ENCODE measurements around the gene ERN1.
"Not testable (repeated sequence)": the region's sequence is repeated elsewhere in the genome, so short reads cannot be mapped to it uniquely, and the experiment has no call there.

The ERN1 gene

DNA sequence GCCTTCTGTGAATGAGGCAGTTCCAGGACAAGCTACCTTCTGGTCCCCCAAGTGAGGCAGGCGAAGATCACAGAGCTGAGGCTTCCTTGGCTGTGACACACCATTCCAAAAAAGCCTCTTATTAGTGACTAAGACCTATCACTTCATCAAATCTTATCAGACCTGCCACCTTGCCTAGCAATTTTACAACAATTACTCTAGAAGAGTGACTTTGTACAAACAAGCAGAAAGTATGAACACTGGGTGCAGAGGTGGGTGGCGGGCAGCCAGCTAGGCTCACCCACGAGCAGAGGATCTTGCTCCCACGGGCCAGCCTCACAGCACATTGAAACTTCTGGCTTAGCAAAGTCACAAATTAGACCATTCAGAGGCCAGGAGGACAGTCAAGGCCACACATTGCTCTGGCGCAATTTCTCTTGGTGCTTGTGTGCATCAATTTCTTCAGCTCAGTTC lies 107.3 kb downstream of the ERN1 start:
- DNase-seq: no peak

DNA sequence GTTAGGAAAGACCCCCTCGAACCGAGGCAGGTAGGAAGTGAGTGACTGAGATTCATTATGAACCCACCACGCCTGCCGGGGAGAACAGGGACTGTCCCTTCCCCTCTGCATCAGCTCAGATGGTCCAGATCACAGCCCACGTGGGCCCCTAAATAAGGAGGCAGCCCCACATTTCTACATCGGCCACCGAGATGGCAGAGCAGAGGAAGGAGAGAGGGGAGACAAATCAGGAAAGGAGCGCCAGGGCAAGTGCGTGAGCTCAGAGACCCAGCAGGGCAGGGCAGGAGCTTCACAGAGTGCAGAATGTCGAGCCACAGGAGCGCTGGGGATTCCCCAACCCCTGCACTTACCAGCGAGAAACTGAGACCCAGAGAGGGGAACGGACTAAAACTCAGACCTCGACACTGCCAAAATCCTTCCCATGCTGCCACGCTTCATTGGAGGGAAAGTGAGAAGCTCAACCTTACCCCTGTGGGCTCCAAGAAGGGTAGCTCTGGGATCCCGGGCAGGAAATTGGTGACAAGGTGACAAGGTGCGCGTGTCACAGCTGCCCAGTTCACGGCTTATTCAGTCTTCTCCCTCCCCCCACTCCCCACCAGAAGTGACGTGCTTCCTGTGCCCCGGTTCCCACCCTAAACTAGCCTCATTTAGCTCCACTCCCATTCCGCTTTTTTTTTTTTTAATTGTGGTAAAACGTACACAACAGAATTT lies 109.7 kb downstream of the ERN1 start, which contains the start of gene ICAM2:
TSS of gene ICAM2 (minus strand) at position 578 of the 711 bp plus-strand sequence. CDS start 13,942 bp downstream, outside the sequence.
- peak; percentile 65 for DNase-seq

DNA sequence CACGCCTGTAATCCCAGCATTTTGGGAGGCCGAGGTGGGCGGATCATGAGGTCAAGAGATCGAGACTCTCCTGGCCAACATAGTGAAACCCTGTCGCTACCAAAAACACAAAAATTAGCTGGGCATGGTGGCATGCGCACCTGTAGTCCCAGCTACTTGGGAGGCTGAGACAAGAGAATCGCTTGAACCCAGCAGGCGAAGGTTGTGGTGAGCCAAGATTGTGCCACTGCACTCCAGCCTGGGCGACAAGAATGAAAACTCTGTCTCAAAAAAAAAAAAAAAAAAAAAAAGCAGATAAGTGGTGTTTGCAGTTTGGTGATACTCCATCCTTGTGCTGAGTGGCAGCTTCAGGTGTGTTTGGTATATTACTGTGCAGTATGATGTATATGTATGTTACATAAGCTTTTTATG lies 110.4 kb downstream of the ERN1 start:
- DNase-seq: not testable (repeated sequence)

DNA sequence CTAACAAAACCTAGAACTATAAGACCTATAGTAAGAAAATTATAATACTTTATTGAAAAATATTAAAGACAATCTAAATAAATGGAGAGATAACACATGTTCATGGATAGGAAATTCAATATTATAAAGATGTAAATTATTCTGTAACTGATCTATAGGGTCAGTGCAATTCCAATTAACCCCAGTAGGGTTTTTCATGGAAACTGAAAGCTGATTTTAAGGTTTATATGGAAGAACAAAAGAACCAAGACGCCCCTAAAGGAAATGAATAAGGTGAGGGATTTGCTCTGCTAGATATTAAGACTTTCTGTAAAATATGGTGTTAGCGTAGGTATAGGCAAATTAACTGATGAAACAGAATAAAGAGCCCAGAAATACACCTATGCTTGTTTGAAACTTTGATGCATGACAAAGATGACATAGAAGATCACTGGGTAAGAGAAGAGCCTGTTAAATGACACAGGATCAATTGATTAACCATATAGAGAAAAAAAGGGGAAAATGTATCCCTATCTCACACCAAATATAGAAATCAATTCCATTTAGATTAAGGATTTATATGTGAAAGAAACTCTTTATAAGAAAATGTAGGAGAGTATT lies 112.5 kb downstream of the ERN1 start:
- no peak for DNase-seq

DNA sequence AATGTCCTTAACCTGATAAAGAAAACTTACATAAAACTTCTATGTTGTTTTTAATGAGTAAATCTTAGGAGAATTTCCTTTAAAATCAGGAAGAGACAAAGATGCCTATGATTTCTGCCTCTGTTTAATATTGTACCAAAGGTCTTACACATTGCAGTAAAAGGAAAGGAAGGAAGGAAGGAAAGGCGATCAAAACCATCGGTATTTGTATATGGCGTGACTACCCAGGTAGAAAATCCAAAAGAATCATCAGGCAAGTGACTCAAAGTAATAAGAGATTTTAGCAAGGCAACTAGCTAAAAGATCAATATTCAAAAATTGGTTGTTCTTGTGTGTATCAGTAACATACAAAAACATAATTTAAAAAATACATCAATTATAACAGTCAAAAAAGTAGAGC lies 113.0 kb downstream of the ERN1 start:
- no peak for DNase-seq

- DNase-seq: no peak
Measured at GRCh38 chr17:64016231-64016784, 113.6 kb downstream of the ERN1 start.

GRCh38 chr17:64015447-64015846 lies 114.5 kb downstream of the ERN1 start:
- no peak for DNase-seq

GRCh38 chr17:64009571-64010402 lies 120.2 kb downstream of the ERN1 start:
- DNase-seq: peak; percentile 44

GRCh38 chr17:64008830-64009229 lies 121.1 kb downstream of the ERN1 start:
- DNase-seq: no peak

- DNase-seq: no peak
Measured at GRCh38 chr17:64008346-64008745, 121.6 kb downstream of the ERN1 start.

DNA sequence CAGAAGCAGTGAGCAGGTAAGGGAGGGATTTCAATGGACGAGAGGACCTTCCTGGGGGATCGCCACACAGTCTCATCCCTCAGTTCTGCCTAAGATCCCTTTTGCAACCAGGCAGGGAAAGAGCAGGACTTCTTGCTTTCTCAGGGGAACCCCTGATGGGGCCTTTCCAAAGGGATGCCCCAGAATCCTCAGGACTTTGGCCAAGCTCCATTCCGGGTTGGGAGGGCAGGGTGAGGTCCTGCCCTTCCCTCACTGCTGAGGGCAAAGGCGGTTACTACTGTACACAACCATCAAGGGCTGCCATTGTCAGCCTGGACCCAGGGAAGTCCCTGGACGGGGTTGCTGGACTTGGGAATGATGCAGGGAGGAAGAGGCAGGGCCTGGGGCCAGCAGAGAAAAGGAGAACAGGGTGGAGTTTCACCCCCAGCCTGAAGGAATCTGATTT lies 122.1 kb downstream of the ERN1 start:
- DNase-seq: no peak

- DNase-seq: not testable (repeated sequence)
Measured at GRCh38 chr17:64007089-64007837, 122.7 kb downstream of the ERN1 start.

DNA sequence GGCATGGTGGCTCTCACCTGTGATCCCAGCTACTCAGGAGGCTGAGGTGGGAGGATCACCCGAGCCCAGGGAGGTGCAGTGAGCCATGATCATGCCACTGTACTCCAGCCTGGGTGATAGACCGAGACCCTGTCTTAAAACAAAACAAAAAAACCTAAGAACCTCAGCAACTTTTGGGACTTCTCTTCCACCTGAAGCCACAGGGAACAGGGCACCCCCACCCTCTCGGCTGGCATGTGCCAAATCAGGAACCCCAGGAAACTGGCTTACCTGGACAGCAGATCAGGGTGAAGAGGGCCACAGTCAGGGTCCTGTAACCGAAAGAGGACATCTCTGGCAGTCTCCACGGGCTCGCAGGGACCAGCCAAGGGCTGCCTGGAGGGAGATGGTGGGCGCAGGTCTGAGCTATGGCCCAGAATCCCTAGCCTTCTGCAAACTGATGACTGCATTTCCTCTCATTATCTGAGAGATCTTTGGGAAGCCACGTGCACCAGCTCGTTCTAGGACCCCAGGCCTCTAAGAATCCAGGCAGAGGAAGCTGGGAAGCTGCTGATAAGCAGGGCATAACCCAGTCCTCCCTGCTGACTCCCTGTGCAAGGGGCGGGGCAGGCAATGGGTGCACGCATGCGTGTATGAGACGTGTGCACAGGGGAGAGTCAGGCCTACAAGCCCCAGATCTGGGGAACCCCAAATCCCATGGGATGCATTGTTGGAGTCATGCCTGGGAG lies 123.4 kb downstream of the ERN1 start:
- DNase-seq: no peak

DNA sequence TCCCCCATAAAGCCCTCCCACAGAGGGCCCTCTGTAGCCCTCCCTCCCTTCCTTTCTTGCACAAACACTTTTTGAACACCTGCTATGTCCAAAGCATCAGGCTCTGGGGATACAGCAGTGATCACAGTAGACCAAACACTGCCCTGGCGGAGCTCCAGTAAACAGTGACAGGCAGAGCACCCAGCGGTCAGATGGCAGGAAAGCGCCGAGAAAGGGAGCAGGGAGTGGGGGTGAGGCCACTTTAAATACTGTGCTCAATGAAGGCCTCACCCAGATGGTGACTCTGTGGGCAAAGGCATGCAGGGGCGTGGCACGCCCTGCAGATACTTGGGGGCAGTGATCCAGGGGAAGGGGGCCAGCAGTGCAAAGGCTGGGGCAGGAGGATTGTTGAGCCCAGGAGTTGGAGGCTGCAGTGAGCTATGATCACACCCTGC lies 124.2 kb downstream of the ERN1 start:
- DNase-seq: no peak

- DNase-seq: no peak
Measured at GRCh38 chr17:64004903-64005733, 124.8 kb downstream of the ERN1 start.

- no peak for DNase-seq
Measured at GRCh38 chr17:64004218-64004770, 125.7 kb downstream of the ERN1 start.

- no peak for DNase-seq
Measured at GRCh38 chr17:64003526-64004121, 126.3 kb downstream of the ERN1 start.

DNA sequence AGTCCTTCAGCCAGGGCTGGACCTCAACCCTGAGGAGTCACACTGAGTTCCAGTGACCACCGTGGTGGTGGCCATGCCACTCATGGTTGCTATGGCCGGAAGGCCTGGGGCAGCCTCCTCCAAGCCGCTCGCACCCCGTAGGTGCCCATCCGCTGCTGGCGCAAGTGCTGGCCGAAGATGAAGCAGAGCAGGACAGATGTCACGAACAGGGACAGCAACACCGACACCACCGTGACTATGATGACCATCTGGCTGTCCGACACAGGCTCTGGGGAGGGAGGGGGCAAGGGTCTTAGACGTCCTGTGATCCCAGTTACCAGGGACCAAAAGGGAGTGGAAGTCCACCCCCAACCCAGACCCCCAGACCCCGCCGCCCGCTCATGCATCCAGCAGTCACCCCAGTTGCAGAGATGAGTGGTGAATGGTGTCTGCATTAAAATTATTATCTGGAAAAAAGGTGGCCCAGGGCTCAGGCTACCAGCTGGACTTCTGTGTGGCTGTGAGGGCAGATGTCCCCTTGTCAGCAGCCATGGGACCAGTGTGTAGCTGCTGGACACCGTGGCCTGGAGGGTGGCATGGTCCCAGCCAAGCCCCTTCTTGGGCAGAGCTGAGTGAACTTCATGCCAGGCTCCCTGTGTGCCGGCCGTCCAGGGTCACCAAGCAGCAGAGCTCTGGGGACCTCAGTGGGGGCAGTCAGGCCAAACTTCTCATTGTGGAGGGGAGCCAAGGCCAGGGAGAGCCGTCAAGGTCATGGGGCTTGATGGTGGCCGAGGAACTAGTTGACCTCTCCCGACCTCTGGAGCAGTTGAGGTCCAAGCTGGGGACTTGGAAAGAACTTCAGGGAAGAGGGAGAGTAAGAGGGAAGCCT lies 127.1 kb downstream of the ERN1 start:
- DNase-seq: no peak
